Measurements from ENCODE around the gene CEP19. TPM values are rescaled to one million over a fixed set of nuclear protein-coding genes. Genes with fewer than 3 reads are reported as not detected.

The CEP19 gene
- total RNA-seq, 1 donor from 2014 or later, result 4.1 TPM

- peaks cover 4% of the 10 kb centered on the region for H3K27me3 Mint-ChIP-seq (ENCODE audit: unreplicated experiment)
- H3K4me1 Mint-ChIP-seq (ENCODE audit: unreplicated experiment), result peaks cover 9% of the 10 kb centered on the region
- H3K4me3 Mint-ChIP-seq (ENCODE audit: unreplicated experiment), result no peak overlapping the region
- no peak for DNase-seq (ENCODE audit: extremely low spot score, unreplicated experiment)
- no peak overlapping the region for H3K27ac Mint-ChIP-seq (ENCODE audit: unreplicated experiment)
- peaks cover 3% of the 10 kb centered on the region for H3K36me3 Mint-ChIP-seq (ENCODE audit: unreplicated experiment)
- H3K9me3 Mint-ChIP-seq (ENCODE audit: unreplicated experiment), result no peaks in the 10 kb centered on the region
- TF ChIP-seq, protein P1, sequence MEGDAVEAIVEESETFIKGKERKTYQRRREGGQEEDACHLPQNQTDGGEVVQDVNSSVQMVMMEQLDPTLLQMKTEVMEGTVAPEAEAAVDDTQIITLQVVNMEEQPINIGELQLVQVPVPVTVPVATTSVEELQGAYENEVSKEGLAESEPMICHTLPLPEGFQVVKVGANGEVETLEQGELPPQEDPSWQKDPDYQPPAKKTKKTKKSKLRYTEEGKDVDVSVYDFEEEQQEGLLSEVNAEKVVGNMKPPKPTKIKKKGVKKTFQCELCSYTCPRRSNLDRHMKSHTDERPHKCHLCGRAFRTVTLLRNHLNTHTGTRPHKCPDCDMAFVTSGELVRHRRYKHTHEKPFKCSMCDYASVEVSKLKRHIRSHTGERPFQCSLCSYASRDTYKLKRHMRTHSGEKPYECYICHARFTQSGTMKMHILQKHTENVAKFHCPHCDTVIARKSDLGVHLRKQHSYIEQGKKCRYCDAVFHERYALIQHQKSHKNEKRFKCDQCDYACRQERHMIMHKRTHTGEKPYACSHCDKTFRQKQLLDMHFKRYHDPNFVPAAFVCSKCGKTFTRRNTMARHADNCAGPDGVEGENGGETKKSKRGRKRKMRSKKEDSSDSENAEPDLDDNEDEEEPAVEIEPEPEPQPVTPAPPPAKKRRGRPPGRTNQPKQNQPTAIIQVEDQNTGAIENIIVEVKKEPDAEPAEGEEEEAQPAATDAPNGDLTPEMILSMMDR (IDR thresholded peaks at IDR 0.05), result no peak
These were observed 4.5 kb downstream of the CEP19 start for GRCh38 chr3:196707566-196707965.

DNA sequence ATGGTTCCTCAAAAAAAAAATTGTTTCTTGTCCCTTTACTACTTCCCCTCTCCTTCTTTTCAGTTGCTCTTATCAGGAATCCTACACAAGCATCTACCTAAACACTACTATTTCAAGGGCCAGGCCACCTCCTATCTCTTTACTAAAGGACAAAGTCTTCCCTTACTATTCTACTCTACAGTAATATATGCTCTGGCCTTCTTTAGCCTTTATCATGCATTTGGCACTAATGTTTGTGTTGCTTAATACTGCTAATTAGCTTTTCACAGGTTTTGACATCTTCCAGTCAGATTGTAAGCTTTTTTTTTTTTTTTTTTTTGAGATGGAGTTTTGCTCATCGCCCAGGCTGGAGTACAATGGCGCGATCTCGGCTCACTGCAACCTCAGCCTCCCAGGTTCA, 5.3 kb downstream of the CEP19 start:
- peaks cover 3% of the 10 kb centered on the region for H3K36me3 Mint-ChIP-seq (ENCODE audit: unreplicated experiment)
- no peaks in the 10 kb centered on the region for H3K9me3 Mint-ChIP-seq (ENCODE audit: unreplicated experiment)
- H3K4me3 Mint-ChIP-seq (ENCODE audit: unreplicated experiment), result no peak overlapping the region
- peaks cover 6% of the 10 kb centered on the region for H3K27me3 Mint-ChIP-seq (ENCODE audit: unreplicated experiment)
- no peak overlapping the region for H3K27ac Mint-ChIP-seq (ENCODE audit: unreplicated experiment)
- TF ChIP-seq, protein P1 (IDR thresholded peaks at IDR 0.05), result no peak
- peaks cover 8% of the 10 kb centered on the region for H3K4me1 Mint-ChIP-seq (ENCODE audit: unreplicated experiment)
- no peak for DNase-seq (ENCODE audit: extremely low spot score, unreplicated experiment)

GRCh38 chr3:196706327-196706726, 5.7 kb downstream of the CEP19 start:
- H3K4me1 Mint-ChIP-seq (ENCODE audit: unreplicated experiment), result peaks cover 4% of the 10 kb centered on the region
- DNase-seq (ENCODE audit: extremely low spot score, unreplicated experiment), result no peak
- H3K27ac Mint-ChIP-seq (ENCODE audit: unreplicated experiment), result no peak overlapping the region
- no peak overlapping the region for H3K4me3 Mint-ChIP-seq (ENCODE audit: unreplicated experiment)
- no peaks in the 10 kb centered on the region for H3K9me3 Mint-ChIP-seq (ENCODE audit: unreplicated experiment)
- H3K27me3 Mint-ChIP-seq (ENCODE audit: unreplicated experiment), result peaks cover 6% of the 10 kb centered on the region
- TF ChIP-seq, protein P1 (IDR thresholded peaks at IDR 0.05), result no peak
- H3K36me3 Mint-ChIP-seq (ENCODE audit: unreplicated experiment), result peaks cover 3% of the 10 kb centered on the region

- peaks cover 6% of the 10 kb centered on the region for H3K27me3 Mint-ChIP-seq (ENCODE audit: unreplicated experiment)
- TF ChIP-seq, protein P1 (IDR thresholded peaks at IDR 0.05), result no peak
- DNase-seq (ENCODE audit: extremely low spot score, unreplicated experiment), result no peak
- no peaks in the 10 kb centered on the region for H3K36me3 Mint-ChIP-seq (ENCODE audit: unreplicated experiment)
- H3K9me3 Mint-ChIP-seq (ENCODE audit: unreplicated experiment), result no peaks in the 10 kb centered on the region
- H3K4me1 Mint-ChIP-seq (ENCODE audit: unreplicated experiment), result no peaks in the 10 kb centered on the region
- H3K4me3 Mint-ChIP-seq (ENCODE audit: unreplicated experiment), result no peak overlapping the region
- H3K27ac Mint-ChIP-seq (ENCODE audit: unreplicated experiment), result no peak overlapping the region
These were observed 11.2 kb downstream of the CEP19 start for GRCh38 chr3:196700801-196701200.

DNA sequence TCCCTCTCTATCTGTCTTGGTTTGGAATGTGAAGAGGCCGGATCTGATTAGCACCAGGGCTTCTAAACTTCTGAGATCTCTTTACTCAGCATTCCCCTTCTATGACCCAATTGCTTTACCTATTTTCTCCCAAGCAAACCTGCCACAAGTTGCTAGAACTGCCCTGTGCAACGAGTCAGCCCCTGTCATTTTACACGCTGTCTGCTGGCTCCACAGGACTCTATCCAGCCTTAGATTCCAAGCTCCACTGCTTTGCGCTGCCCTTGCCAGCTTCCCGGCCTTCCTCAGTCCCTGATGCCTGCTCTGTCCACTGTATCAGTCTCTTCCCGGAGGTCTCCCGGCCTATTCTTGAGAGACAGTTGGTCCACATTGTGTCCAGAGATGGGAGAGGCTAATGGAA, 12.3 kb downstream of the CEP19 start:
- TF ChIP-seq, protein P1 (IDR thresholded peaks at IDR 0.05), result no peak
- H3K27ac Mint-ChIP-seq (ENCODE audit: unreplicated experiment), result no peak overlapping the region
- no peak overlapping the region for H3K4me3 Mint-ChIP-seq (ENCODE audit: unreplicated experiment)
- no peak for DNase-seq (ENCODE audit: extremely low spot score, unreplicated experiment)
- no peaks in the 10 kb centered on the region for H3K4me1 Mint-ChIP-seq (ENCODE audit: unreplicated experiment)
- H3K9me3 Mint-ChIP-seq (ENCODE audit: unreplicated experiment), result no peaks in the 10 kb centered on the region
- H3K36me3 Mint-ChIP-seq (ENCODE audit: unreplicated experiment), result no peaks in the 10 kb centered on the region
- H3K27me3 Mint-ChIP-seq (ENCODE audit: unreplicated experiment), result peaks cover 6% of the 10 kb centered on the region

All from osteocyte (in vitro differentiated cells).